Left kidney (tissue), 2 donors: ENCODE data around the gene SLC12A7. TPM values are rescaled to one million over a fixed set of nuclear protein-coding genes. Genes with fewer than 3 reads are reported as not detected.
"Not testable (repeated sequence)": the region's sequence is repeated elsewhere in the genome, so short reads cannot be mapped to it uniquely, and the experiment has no call there.

Experiments used
- DNase-seq: peaks from one replicate; pipeline ENCODE4 v3.0.0-alpha.2; 2013
- polyA plus RNA-seq: library from polyadenylated mRNA; unstranded; fragments of 120-200 nt; gene quantifications from one replicate; pipeline ENCODE4 v1.2.1, GENCODE V29; 2013; ENCODE audit not compliant: insufficient read length

SLC12A7 gene
- polyA plus RNA-seq, 1 donor = 38.3 TPM

DNA sequence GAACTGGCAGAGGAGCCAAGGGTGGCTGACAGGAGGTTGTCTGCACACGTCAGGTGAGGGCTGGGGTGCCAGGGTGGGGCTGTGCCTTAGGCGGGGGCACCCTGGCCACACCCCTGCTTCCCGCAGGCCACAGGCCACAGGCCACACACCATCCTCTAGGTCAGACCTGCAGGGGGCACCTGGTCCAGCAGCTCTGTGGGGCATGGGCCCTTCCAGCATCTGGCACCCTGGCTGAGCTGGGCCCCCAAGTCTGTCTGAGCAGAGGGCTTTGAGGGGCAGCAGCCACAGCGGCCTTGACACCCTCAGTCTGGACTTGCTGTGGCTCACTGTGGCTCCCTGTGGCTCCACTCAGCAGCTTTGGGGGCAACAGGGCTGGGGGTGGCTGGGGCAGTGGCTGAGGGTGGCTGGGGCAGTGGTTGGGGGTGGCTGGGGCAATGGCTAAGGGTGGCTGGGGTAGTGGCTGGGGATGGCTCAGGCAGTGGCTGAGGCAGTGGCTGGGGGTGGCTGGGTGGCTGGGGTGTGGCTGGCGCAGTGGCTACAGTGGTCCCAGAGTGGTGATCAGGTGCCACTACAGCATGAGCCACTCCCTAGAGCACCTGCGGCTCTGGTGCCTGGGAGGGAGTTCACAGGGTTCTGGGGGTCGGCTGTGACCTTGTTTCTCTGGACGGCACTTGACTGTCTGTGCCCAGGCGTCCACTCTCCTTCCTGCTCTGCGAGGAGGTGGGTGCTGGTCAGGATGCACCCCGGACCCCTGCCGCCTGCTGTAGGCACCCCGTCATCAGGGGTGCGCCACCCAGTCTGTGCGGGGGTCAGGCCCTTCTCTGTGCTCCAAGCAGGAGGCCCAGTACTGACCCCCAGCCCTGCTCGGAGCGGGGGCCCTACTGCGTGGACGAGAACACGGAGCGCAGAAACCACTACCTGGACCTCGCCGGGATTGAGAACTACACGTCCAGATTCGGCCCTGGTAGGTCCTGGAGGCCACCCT is 76.2 kb downstream of the SLC12A7 start:
- no peak for DNase-seq

DNA sequence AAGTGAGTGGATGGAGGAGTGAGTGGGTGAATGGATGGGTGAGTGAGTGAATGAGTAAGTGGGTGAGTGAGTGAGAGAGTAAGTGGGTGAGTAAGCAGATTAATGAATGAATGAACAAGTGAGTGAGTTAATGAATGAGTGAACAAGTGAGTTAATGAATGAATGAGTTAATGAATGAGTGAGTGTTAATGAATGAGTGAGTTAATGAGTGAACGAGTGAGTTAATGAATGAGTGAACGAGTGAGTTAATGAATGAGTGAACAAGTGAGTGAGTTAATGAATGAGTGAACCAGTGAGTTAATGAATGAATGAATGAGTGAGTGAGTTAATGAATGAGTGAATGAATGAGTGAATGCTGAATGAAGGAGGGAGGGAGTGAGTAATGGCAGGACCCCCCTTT is 76.9 kb downstream of the SLC12A7 start:
- no peak for DNase-seq

DNA sequence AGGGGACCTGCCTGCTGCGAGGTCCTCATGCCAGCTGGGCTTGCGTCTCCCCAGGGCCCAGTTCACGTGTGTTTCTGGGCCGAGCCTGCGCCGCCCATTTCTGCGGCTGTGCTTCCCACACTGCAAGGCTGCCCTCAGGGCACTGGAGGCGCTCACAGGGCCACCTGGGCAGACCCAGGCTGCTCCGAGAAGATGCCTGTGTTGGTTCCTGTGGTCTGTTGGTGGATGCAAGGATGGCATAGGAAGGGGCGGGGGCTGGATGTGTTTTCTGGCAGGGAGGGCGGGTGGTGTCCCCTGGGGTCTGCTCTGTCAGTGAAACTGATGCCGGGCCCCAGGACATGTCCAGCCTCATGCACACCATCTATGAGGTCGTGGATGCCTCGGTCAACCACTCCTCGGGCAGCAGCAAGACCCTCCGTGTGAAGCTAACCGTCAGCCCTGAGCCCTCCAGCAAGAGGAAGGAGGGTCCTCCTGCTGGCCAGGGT is 77.4 kb downstream of the SLC12A7 start:
- DNase-seq = no peak

DNA sequence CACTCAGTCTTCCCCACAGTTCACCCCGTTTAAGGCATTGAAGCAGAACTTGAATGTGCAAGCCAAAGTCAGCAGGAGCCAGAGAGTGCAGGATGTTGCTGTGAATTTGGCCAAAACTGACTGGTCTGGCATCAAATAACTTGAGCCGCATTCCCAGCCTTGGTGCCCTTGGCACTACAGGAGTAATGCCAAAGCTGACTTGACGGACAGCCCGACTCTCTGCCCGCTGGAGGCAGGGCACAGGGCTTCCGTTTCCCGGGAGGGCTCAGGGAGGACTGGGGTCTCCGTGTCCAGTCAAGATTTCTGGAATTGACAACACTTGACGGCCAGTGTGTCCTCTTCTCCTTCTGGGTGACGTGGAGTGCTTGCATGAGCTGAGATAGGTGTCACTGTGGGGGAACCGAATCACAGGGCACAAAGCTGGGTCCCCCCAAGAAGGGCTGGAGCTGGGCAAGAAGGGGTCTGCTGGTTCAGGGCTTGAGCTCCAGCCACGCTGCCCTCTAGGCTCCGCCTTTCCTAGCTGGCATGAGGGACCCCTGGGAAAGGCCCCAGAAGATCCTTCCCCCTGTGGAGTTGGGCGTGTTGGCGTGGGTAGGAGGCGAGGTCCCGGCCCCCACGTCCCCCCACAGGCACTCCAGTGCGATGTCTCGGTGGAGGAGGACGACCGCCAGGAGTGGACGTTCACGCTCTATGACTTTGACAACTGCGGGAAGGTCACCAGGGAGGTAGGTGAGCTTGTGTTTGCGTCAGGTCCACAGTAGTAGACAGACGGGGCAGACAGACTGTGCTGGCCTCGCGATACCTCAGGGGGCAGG is 78.0 kb downstream of the SLC12A7 start:
- DNase-seq = no peak

DNA sequence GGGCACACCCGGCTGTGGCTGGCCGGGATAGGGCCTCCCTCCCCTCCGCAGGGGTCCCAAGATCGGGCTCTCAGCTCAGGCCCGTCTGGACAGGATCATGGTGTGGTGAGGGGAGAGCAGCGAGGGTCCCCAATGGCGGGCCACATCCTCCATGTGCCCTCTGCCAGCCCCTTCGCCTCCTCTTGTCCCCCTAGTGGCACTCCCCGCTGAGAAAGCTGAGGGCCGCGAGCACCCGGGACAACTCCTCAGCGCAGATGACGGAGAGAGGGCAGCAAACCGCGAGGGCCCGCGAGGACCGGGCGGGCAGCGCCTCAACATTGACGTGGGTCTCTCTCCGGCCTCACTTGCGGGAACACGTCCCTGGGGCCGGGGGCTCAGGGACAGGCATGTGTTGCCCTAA is 78.7 kb downstream of the SLC12A7 start:
- DNase-seq = no peak

DNA sequence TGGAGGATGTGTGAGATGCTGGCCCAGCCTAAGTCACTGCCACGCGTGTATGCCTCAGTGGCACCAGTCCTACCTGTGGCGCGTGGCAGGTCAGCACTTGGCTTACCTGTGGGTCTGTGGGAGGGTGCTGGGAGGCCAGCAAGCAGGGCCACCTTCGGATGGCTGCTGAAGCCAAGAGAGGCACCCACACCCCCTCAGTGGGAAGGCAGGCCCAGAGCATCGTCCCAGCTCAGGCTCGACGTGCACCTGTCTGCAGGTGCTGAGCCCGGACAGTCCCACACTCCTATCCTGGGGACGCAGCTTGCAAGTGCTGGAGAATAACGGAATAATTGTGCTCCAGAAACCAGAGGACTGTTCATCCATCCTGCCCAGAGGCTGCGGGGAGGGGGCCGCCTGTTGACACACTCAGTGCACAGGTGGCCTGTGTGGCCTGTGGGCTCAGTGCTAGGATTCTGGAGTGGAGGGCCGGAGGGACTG is 79.3 kb downstream of the SLC12A7 start:
- no peak for DNase-seq

DNA sequence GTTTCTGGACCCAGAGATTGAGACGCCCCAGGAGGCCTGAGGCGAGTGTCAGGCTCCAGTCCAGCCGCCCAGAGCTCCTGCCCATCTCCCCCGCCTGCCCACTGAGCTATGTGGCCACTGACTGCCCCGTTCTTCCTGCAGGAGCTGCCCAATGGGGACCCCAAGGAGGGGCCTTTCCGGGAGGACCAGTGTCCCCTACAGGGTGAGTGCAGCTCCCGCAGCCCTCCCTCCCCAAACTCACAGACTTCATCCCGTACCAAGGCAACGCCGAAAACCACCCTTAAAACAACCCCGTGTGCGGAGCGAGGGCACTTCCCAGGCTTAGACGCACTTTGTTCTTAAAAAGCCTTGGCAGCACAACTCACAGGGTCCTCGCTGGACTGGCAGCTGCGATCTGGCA is 79.9 kb downstream of the SLC12A7 start:
- no peak for DNase-seq

DNA sequence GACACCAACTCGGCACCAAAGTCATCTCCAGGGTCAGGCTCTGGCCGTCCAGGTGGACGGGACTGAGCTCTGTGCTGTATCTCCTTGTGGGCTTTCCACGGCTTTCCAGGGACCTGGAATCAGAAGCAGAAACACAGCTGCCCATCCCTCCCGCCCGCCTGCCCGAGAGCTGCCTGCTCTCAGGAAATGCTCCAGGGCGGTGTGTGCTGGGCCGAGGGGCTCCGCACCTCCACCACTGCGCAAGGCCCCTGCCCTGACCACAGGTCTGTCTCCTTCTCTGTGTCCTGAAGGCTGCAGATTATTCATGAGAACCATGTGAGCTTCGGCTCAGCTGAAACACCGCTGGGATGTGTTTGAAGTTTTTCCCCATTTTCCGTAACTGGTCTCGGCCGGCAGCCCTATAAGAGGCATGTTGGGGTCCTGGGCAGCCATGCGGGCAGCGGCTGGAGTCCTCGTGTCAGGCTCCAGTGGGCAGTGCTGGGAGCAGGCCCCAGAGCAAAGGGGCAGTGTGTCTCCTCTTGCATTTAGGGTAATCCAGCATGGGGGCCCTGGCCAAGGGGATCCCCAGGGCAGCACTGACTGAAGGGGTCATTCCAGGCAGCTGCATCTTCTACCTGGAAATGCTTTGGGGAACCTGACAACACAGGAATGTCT is 80.4 kb downstream of the SLC12A7 start:
- no peak for DNase-seq

DNA sequence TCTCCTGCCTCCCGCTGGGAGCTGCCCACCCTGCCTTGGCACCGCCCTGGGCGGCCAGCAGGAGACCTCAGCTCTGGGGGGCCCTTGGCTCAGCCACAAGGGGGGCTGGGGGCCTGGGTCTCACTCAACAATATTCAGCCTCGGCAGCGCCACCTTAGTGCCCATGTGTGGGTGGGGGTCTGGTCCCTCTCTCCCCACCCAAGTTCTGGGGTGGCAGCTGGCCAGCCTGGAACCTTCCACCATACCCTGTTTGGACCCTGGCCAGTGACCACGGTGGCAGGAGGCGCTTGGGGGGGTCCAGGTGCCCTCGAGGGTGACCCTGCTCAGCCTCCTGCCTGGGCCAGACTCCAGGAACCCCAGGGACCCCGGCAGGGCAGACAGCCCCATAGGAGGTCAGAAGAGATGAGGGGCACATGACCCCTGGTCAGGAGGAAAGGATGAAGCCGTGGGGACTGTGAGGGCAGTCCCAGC is 81.0 kb downstream of the SLC12A7 start:
- DNase-seq = no peak

DNA sequence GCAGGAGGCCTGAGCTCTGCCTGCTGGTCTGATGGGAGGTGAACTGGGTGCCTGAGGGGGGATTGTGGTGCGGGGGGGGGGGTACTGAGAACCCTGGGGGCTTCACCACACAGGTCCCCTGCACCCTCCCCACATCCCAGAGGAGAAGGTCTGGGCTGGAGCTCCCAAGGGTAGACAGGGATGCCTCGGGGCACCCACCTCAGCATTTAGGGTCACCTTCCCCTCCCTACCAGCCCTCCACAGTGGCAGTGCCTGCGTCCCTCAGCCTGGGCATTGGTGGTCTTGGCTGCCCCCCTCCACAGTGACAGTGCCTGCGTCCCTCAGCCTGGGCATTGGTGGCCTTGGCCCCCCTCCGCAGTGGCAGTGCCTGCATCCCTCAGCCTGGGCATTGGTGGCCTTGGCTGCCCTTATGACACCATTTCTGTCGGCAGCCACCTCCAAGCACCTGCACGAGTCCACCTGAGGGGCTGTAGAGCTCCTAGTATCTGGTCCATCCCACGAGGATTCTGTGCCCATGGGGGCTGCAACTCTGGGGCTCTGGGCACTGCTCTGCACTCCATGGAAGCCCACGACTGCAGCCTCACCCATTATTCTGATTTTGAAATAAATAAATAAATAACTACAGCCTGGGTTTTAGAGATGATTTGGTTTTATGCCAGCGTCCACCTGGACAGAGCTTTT is 81.8 kb downstream of the SLC12A7 start:
- DNase-seq = no peak

DNA sequence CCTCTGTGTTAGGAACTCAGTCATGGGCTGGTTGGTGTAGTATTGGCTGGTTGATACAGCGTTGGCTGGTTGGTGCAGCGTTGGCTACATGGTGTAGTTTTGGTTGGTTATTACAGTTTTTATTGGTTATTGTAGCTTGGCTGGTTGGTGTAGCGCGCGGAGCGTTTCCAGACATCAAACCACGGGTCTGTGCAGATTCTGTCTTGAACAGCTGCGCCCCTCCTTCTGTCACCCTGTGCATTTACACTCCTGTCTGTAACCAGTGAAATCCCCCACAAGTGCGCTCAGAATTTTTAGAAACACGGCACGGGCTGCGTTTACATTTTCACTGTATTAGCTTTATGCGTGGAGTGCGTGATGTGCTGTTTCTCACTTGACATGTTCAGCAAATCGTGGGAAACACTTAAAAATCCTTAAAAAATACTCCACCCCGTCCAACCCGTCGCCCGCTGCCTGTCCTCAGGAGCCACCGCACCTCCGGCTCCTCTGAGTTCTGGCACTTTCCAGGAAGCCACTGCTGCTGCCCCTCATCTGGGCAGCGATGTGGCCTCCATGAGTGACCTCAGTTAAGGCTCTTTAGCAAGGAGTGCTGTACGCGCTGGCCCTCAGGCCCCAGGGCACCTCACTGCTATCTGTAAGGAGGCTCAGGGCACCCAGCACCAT is 82.5 kb downstream of the SLC12A7 start:
- no peak for DNase-seq

DNA sequence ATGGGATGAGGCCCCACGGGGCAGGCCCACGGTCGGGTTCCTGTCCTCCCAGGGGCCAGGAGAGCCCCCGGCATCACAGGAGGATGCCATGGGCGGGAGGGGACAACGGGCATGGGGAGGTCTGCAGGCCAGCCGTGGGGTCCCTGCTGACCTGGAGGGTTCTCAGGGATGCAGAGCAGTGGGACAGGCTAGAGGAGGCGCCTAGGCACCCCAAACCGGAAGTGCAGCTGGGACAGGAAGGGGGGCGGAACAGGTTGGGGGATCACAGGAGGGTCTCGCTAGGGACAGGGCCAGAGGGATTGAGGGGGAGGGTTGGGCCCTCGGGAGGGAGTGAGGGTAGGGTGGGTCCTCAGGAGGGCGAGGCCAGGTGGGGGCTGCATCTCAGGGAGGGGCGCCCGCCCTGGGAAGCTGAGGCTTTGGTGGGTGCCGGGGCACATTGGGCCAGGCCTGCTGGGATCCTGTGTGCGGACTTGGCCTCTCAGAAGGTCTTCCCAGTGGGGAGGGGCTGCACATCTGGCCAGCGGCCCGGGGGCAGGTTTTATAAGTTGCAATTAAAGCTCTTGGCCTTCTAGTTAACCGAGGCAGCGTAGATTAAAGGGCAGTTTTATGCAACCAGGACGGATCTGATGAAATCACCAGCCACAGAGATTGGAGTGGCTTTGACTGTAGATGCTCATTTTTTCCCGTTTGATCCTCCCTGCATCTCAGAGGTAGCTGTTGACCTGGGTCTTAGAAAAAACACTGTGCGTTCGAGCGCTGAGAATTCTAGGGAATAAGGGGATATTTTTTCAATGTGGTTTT is 83.2 kb downstream of the SLC12A7 start:
- no peak for DNase-seq

DNA sequence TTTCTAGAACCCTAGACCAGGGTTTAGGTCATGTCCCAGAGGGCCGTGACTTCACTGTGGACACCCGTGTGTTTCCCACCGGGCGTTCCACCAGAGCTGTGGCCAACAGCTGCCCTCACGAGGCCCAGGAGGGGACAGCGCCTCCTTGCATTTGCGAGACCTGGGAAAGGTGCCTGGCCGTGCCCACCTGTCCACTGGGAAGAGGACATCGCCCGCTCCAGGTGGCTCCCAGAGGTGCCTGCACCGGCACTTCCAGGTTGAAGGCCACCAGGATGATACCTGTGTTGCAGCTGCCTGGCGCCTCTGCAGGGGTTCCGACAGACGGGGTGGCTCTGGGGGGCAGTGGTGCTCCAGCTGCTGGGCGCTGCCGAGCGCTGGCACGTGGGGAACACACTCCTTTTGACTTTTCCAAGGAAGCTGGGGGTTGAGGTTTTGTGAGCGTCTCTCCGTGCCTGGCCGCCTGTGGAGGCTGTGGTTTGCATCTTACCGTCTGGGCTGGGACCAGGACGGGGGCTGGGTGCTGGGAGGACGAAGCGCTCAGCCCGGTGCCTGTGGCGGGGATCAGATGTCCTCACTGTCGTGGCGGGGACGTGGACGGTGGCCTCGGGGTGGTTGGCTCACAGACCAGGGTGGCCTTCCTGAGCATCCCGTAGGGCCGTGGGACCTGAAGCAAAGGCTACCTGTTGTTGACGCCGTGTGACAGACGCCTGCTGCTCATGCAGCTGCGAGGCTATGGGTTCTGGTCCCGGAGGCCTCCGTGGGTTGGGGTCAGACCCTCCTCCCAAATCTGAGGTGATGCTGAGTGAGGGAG is 84.0 kb downstream of the SLC12A7 start:
- DNase-seq = no peak

DNA sequence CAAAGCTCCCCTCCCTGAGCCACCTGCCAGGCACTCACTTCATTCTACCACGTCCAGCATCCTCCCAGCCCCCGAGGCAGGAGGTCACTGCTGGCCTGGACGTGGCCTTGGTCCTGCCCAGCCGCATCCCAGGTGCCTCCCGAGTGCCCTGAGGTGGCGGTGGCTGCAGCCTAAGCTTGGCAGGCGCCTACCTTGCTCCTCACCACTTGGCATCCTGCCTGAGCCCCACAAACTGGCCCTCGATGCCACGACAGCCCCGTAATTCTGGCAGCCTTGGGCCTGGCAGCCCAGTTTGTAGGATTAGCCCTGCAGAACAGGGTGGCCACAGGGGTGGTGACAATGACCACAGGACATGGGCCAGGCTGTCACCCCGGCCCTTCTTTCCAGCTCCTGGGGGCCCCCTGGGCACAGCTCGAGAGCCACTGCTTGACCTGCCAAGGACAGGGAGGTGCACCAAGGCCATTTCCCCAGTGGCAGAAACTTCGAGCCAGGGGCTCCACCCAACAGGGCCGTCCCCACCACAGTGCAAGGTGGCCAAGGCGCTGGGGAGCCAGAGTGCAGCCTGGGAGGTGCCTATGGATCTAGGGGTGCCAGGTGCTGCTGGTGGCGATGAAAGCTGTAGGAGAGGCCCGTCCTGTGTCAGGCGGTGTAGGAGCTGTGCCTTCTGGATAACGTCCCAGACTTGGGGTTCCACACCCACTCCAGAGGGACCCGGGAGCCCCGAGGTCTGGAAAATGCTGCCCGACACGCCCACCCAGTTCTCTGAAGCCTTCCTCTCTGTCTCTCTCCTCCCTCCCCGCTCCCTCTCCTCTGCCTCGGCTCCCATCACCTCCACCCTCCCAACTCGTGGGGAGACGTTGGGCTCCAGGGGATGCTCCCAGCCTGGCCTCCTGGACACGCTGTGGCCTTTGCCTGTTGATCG is 84.9 kb downstream of the SLC12A7 start:
- DNase-seq = no peak

DNA sequence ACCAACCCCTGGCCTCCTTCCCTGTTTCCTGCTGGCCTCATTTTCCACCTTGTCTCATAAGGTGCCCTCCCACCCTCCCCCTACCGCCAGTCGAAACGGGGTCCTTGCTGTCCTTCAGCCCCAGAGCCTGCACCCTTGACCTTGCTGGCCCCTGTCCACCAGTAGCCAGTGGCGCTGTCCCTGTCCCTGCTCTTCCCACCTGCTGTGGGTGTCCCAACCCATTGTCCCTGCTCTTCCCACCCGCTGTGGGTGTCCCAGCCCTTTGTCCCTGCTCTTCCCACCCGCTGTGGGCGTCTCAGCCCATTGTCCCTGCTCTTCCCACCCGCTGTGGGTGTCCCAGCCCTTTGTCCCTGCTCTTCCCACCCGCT is 89.9 kb downstream of the SLC12A7 start:
- not testable (repeated sequence) for DNase-seq

DNA sequence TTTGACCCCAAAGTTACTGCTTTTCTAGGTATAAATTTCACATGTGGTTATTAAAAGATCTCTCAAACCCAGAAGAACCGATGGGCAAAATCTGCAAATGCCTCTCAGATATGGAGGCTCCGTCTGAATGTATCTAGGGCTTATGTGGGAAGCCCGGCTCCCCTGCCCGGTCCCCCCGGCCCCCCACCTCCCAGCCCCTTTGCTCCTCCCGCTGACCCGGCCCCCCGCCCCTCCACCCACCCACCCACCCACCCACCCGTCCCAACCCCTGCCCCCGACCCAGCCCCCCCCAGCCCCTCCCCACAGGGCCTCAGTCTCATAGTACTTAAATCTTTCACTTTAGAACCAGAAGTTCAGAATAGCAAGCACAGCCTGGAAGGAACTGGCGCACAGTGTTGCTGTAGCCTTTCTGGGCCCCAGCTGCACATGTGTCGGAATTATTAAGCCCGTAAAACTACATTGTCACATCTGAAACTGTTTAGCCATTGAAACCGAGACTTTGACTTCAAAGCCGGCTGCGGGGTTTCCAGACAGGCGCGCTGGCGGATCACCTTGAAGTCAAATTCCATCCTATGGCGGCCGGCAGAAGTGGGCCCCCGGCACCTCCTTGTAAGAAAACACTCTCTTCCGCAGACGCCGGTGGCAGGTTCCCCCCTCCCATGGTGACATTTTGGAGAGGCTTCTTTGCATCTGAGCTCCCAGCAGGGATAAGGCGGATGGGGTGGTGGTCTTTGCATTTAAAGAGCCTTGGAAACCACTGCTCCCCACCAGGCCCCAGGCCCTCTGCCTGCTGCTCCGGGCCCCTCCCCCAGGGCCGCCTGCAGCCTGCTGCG is 90.5 kb downstream of the SLC12A7 start:
- DNase-seq = peak; percentile 71

DNA sequence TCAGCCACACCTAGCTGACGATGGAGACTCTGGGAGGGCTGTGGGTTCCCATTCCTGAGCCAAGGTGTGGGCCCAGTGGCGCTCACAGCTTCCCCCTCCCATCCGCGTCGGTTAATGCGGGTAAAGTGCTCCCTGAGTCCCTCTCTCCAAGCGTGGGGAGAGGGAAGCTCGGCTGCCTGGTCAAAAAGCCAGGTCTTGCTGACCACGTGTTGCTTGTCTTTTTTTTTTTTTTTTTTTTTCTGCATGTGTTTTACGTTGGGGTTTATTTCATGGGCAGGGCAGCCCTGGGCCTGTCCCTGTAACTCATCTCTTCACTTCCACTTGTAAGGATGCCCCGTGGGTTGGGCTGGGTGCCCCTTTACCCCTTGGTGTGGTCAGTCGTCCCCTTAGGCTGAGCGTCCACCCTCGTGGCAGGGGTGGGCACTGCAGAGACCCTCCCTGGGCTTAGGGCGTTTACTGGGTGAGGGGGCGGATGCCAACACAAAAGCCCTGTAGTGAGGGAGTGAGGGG is 91.4 kb downstream of the SLC12A7 start:
- no peak for DNase-seq
